ENCODE results near the gene SRSF4. TPM values are rescaled to one million over a fixed set of nuclear protein-coding genes. Genes with fewer than 3 reads are reported as not detected.

Gene SRSF4
- total and polyA plus RNA-seq, 9 of the 15 experiments (the other 6 are each of a cell fraction or from before 2014, with no cell fraction given) = 15.9 to 132 (median 82.0) TPM

GRCh38 chr1:29162476-29163138, 19.1 kb downstream of the SRSF4 start:
- ChIA-PET POLR2A (interaction anchor here (0.8 to 14.0 kb wide), 3 partner anchors 9 to 34 kb away, joined by 3 to 129 read pairs (median 38); partner anchors contain the start of gene SRSF4), CTCF (ENCODE audit: low intra/inter-chr PET ratio) (no interaction called here)
- peak; percentile 18; the same call in 1 of the 3 replicates for ATAC-seq
- DNase-seq (ENCODE audit: extremely low read depth in 1 of 4, low spot score in 3 of 4) = no peak
- in situ Hi-C loops (cut with MboI) (no loop called here), intact Hi-C loops (cut with micrococcal nuclease) (no loop called here)
- Histone ChIP-seq H3K27ac (ENCODE audit: extremely low read depth, low read depth, low read length) (no peak overlapping the region; the same call in 2 of the 3 replicates), H4K20me1 (replicated peaks; ENCODE audit: control insufficient read depth, insufficient read depth, low read length) (peaks cover 7% of the 10 kb centered on the region), H2AFZ (ENCODE audit: low read depth, low read length) (no peak overlapping the region), H3K9ac (ENCODE audit: insufficient read depth in 1 of 2, low read depth in 2 of 2, low read length in 2 of 2) (peak overlapping the region in 1 of 2 experiments; percentile 67; a peak in 2 of 4 replicates), H3K27me3 (ENCODE audit: control insufficient read depth in 2 of 2, insufficient read depth in 2 of 2, low read length in 2 of 2) (no peaks in the 10 kb centered on the region), H3K4me2 (ENCODE audit: insufficient read depth, low read length) (no peak overlapping the region), H3K36me3 (ENCODE audit: control insufficient read depth, insufficient read depth, low read length) (peaks cover 98% of the 10 kb centered on the region), H3K79me2 (ENCODE audit: control insufficient read depth, insufficient read depth, low read length) (peaks cover 83% of the 10 kb centered on the region), H3K4me3 (no peak overlapping the region), H3K4me1 (replicated peaks in 1 of 2; ENCODE audit: control insufficient read depth in 2 of 2, insufficient read depth in 2 of 2, low read length in 2 of 2) (peaks cover 10 to 13% of the 10 kb centered on the region in 2 experiments), H3K9me3 (replicated peaks; ENCODE audit: control insufficient read depth, insufficient read depth, low read depth, low read length) (no peaks in the 10 kb centered on the region; the same call in 1 of the 2 replicates), H3K9me1 (ENCODE audit: control insufficient read depth, insufficient read depth, low read length) (no peaks in the 10 kb centered on the region)
- BruUV-seq (replicated peaks) = no TSS peak
- WGBS (ENCODE audit: insufficient coverage, low coverage, missing lambda C conversion rate) = 91% methylated on average over 9 of the region's 9 CpGs
- no peak for FAIRE-seq
- TF ChIP-seq RBM14 (IDR thresholded peaks at IDR 0.05; ENCODE audit: borderline replicate concordance, insufficient read depth, low read depth, low read length) (no peak), KDM1A (IDR thresholded peaks at IDR 0.05) (no peak), EP400 (IDR thresholded peaks at IDR 0.05) (no peak), FOXP4 (CRISPR knock-in tag; IDR thresholded peaks at IDR 0.05; ENCODE audit: borderline replicate concordance) (no peak), ZNF143 (CRISPR knock-in tag; IDR thresholded peaks at IDR 0.05) (no peak), ZBTB11 (CRISPR knock-in tag; IDR thresholded peaks at IDR 0.05) (no peak), CBFA2T2 (conservative IDR thresholded peaks at IDR 0.05) (no peak), ZFX (CRISPR knock-in tag; IDR thresholded peaks at IDR 0.05) (no peak), LCOR (CRISPR knock-in tag; IDR thresholded peaks at IDR 0.05) (no peak), ZNF408 (CRISPR knock-in tag; IDR thresholded peaks at IDR 0.05; ENCODE audit: low read depth) (no peak), NBN (IDR thresholded peaks at IDR 0.05; ENCODE audit: low read depth) (no peak), TEAD4 (IDR thresholded peaks at IDR 0.05; ENCODE audit: low read length) (no peak), TEAD4 (CRISPR knock-in tag; IDR thresholded peaks at IDR 0.05; ENCODE audit: borderline replicate concordance) (no peak), THAP7 (CRISPR knock-in tag; IDR thresholded peaks at IDR 0.05) (no peak), CHD1 (IDR thresholded peaks at IDR 0.05; ENCODE audit: low read length) (no peak)

Measured in K562 (cell line).